IMR-90 (cell line): ENCODE measurements around the gene MTCH2. TPM values are rescaled to one million over a fixed set of nuclear protein-coding genes. Genes with fewer than 3 reads are reported as not detected.

ENCODE experiments used
- ATAC-seq: fragments of 200-7000 bp; cut with Tn5 transposase; 2 replicates; pipeline ENCODE4 v1.9.1; 2020; ENCODE audit warnings: low read depth, mild to moderate bottlenecking, moderate library complexity
- BruUV-seq: library from RNA; stranded (reverse); fragments of 400-500 nt; replicated peaks from 2 replicates; lab custom pipeline; 2021; lab: Mats Ljungman, UMichigan
- CTCF ChIA-PET: fragments of 300-600 bp; formaldehyde crosslinking; extraction: SDS; loops from one replicate; lab custom pipeline; 2021; ENCODE audit warnings: antibody characterized with exemption; lab: Yijun Ruan, JAX
- POLR2A ChIA-PET: fragments of 300-600 bp; sonication (Branson Sonifier 250); formaldehyde crosslinking; loops from one replicate; lab custom pipeline; 2022; ENCODE audit warnings: antibody characterized with exemption; ENCODE audit not compliant: unreplicated experiment; lab: Charles Lee
- DNase-seq: peaks from one replicate; pipeline ENCODE4 v3.0.0; 2013
- H2AFZ ChIP-seq: replicated peaks from 2 replicates; pipeline ENCODE3; 2013; ENCODE audit warnings: low read length, mild to moderate bottlenecking; ENCODE audit not compliant: poor library complexity
- H2AK5ac ChIP-seq: 2 replicates; pipeline ENCODE4 v1.6.1; 2013; ENCODE audit warnings: low read depth, low read length, inconsistent platforms
- H2AK9ac ChIP-seq: replicated peaks from 2 replicates; pipeline ENCODE3; 2013; ENCODE audit warnings: mild to moderate bottlenecking, low read depth, low read length, moderate library complexity; ENCODE audit not compliant: poor library complexity
- H2BK120ac ChIP-seq: 2 replicates; pipeline ENCODE4 v1.6.1; 2013; ENCODE audit warnings: low read depth, low read length, inconsistent platforms
- H2BK15ac ChIP-seq: 3 replicates; pipeline ENCODE4 v1.6.1; 2013; ENCODE audit warnings: low read depth, low read length, inconsistent platforms
- H2BK20ac ChIP-seq: 2 replicates; pipeline ENCODE4 v1.6.1; 2013; ENCODE audit warnings: low read depth, mild to moderate bottlenecking, inconsistent platforms, low read length, moderate library complexity
- H2BK5ac ChIP-seq: 2 replicates; pipeline ENCODE4 v1.6.1; 2013; ENCODE audit warnings: mild to moderate bottlenecking, low read depth, low read length, inconsistent platforms; ENCODE audit not compliant: poor library complexity, severe bottlenecking
- H3K14ac ChIP-seq: replicated peaks from 2 replicates; pipeline ENCODE4 v1.6.1; 2013; ENCODE audit warnings: low read depth, low read length, inconsistent platforms
- H3K18ac ChIP-seq: 2 replicates; pipeline ENCODE4 v1.6.1; 2013; ENCODE audit warnings: low read depth, low read length, control low read depth
- H3K23ac ChIP-seq: 2 replicates; pipeline ENCODE4 v1.6.1; 2013; ENCODE audit warnings: low read depth, low read length, inconsistent platforms
- H3K27ac ChIP-seq: 2 replicates; pipeline ENCODE4 v1.5.1; 2013; ENCODE audit warnings: mild to moderate bottlenecking, control low read depth, low read length; ENCODE audit not compliant: insufficient read depth
- H3K27me3 ChIP-seq: 2 replicates; pipeline ENCODE4 v1.6.1; 2013; ENCODE audit warnings: low read length; ENCODE audit not compliant: control insufficient read depth, insufficient read depth
- H3K36me3 ChIP-seq: 2 replicates; pipeline ENCODE4 v1.6.1; 2013; ENCODE audit warnings: low read length, mixed read lengths; ENCODE audit not compliant: control insufficient read depth, insufficient read depth
- H3K4ac ChIP-seq: 2 replicates; pipeline ENCODE4 v1.6.1; 2013; ENCODE audit warnings: low read depth, low read length, inconsistent platforms
- H3K4me1 ChIP-seq: 2 replicates; pipeline ENCODE4 v1.6.1; 2013; ENCODE audit warnings: low read length, mixed read lengths; ENCODE audit not compliant: control insufficient read depth, insufficient read depth
- H3K4me2 ChIP-seq: 2 replicates; pipeline ENCODE4 v1.6.1; 2013; ENCODE audit warnings: low read depth, mild to moderate bottlenecking, control low read depth, low read length, moderate library complexity
- H3K4me3 ChIP-seq: 2 replicates; pipeline ENCODE4 v1.5.1; 2013; ENCODE audit warnings: low read depth, mild to moderate bottlenecking, control low read depth, low read length, moderate library complexity; ENCODE audit not compliant: insufficient read depth
- H3K56ac ChIP-seq: 2 replicates; pipeline ENCODE4 v1.6.1; 2013; ENCODE audit warnings: low read length, inconsistent platforms; ENCODE audit not compliant: insufficient read depth; ENCODE audit errors: extremely low read depth
- H3K79me1 ChIP-seq, 2 experiments: 2 replicates each; pipeline ENCODE4 v1.6.1; 2013; ENCODE audit warnings: low read length in 2 of 2, inconsistent platforms in 1 of 2, low read depth in 1 of 2
- H3K9ac ChIP-seq: 2 replicates; pipeline ENCODE4 v1.6.1; 2013; ENCODE audit warnings: low read depth, low read length, control low read depth
- H3K9me1 ChIP-seq: 2 replicates; pipeline ENCODE4 v1.6.1; 2013; ENCODE audit warnings: low read length, inconsistent platforms; ENCODE audit not compliant: insufficient read depth
- H3K9me3 ChIP-seq: 2 replicates; pipeline ENCODE4 v1.6.1; 2013; ENCODE audit warnings: low read length; ENCODE audit not compliant: control insufficient read depth, insufficient read depth
- H4K20me1 ChIP-seq: 2 replicates; pipeline ENCODE4 v1.6.1; 2013; ENCODE audit warnings: low read length, inconsistent platforms; ENCODE audit not compliant: insufficient read depth
- H4K5ac ChIP-seq: 2 replicates; pipeline ENCODE4 v1.6.1; 2013; ENCODE audit warnings: mild to moderate bottlenecking, low read depth, low read length, control low read depth
- H4K8ac ChIP-seq, 2 experiments: 2 replicates each; pipeline ENCODE4 v1.6.1; 2013; ENCODE audit warnings: low read depth in 2 of 2, low read length in 2 of 2, control low read depth in 1 of 2, inconsistent platforms in 1 of 2
- H4K91ac ChIP-seq: 2 replicates; pipeline ENCODE4 v1.6.1; 2013; ENCODE audit warnings: low read depth, low read length, inconsistent platforms; ENCODE audit not compliant: insufficient read depth
- BHLHE40 ChIP-seq: fragments of 150-350 bp; IDR thresholded peaks from 2 replicates; pipeline ENCODE4 v1.6.1; 2016; ENCODE audit warnings: mild to moderate bottlenecking, low read depth, low read length
- CEBPB ChIP-seq: IDR thresholded peaks from 2 replicates; pipeline ENCODE4 v1.6.1; 2012; ENCODE audit warnings: low read depth, low read length, improper control_type of control experiment
- CHD1 ChIP-seq: IDR thresholded peaks from 2 replicates; pipeline ENCODE4 v1.6.1; 2012; ENCODE audit warnings: low read depth, low read length, improper control_type of control experiment
- CTCF ChIP-seq: conservative IDR thresholded peaks from 2 replicates; pipeline ENCODE4 v1.5.1; 2012; ENCODE audit warnings: mild to moderate bottlenecking, low read depth, low read length, improper control_type of control experiment
- ELK1 ChIP-seq: fragments of 150-350 bp; IDR thresholded peaks from 2 replicates; pipeline ENCODE4 v1.6.1; 2016; ENCODE audit warnings: low read depth, mild to moderate bottlenecking, low read length, moderate library complexity, borderline replicate concordance
- FOS ChIP-seq: fragments of 150-350 bp; IDR thresholded peaks from 2 replicates; pipeline ENCODE4 v1.6.1; 2016; ENCODE audit warnings: low read depth, low read length
- MAFK ChIP-seq: IDR thresholded peaks from 2 replicates; pipeline ENCODE4 v1.6.1; 2012; ENCODE audit warnings: low read depth, low read length, improper control_type of control experiment
- MAZ ChIP-seq: IDR thresholded peaks from 2 replicates; pipeline ENCODE4 v1.6.1; 2012; ENCODE audit warnings: low read depth, mild to moderate bottlenecking, low read length, improper control_type of control experiment, moderate library complexity, borderline replicate concordance
- MXI1 ChIP-seq: IDR thresholded peaks from 2 replicates; pipeline ENCODE4 v1.6.1; 2012; ENCODE audit warnings: low read depth, mild to moderate bottlenecking, low read length, moderate library complexity, borderline replicate concordance
- NFE2L2 ChIP-seq: fragments of 150-350 bp; IDR thresholded peaks from 2 replicates; pipeline ENCODE4 v1.6.1; 2016; ENCODE audit warnings: low read depth, mild to moderate bottlenecking, low read length
- POLR2A ChIP-seq: IDR thresholded peaks from 2 replicates; pipeline ENCODE4 v1.6.1; 2012; ENCODE audit warnings: mild to moderate bottlenecking, low read depth, low read length
- RAD21 ChIP-seq: IDR thresholded peaks from 2 replicates; pipeline ENCODE4 v1.6.1; 2012; ENCODE audit warnings: low read length, improper control_type of control experiment
- RCOR1 ChIP-seq: IDR thresholded peaks from 2 replicates; pipeline ENCODE4 v1.6.1; 2012; ENCODE audit warnings: mild to moderate bottlenecking, low read length, improper control_type of control experiment; ENCODE audit not compliant: insufficient replicate concordance
- RFX5 ChIP-seq: IDR thresholded peaks from 2 replicates; pipeline ENCODE4 v1.8.0; 2012; ENCODE audit warnings: low read depth, mild to moderate bottlenecking, low read length, moderate library complexity
- SMC3 ChIP-seq: fragments of 150-350 bp; IDR thresholded peaks from 2 replicates; pipeline ENCODE4 v1.6.1; 2016; ENCODE audit warnings: low read depth, mild to moderate bottlenecking, antibody characterized with exemption, low read length, moderate library complexity
- USF2 ChIP-seq: fragments of 150-350 bp; IDR thresholded peaks from 2 replicates; pipeline ENCODE4 v1.6.1; 2017; ENCODE audit warnings: mild to moderate bottlenecking, antibody characterized with exemption, low read length, low read depth
- WGBS, 2 experiments: methylation state at CpG; one replicate each; pipeline versions ENCODE4 v1.1.5 to v1.1.7; 2013; ENCODE audit warnings: missing lambda C conversion rate in 2 of 2; ENCODE audit not compliant: insufficient read length in 1 of 2; ENCODE audit errors: extremely low coverage in 2 of 2; 5-methylcytosine and 5-hydroxymethylcytosine counted together
- dilution Hi-C: fragments of 300-500 bp; cut with HindIII; formaldehyde crosslinking; loops from one replicate; pipeline ENCODE4 v1.14.3; 2018; ENCODE audit warnings: low sequenced_read_pairs; ENCODE audit not compliant: unreplicated experiment
- in situ Hi-C: fragments of 300-500 bp; cut with MboI; formaldehyde crosslinking; loops from 3 replicates; pipeline ENCODE4 v1.14.3; 2019; ENCODE audit warnings: low sequenced_read_pairs, inconsistent platforms, mixed read lengths
- intact Hi-C: fragments of 100-400 bp; cut with micrococcal nuclease; formaldehyde crosslinking; loops from 2 replicates; pipeline ENCODE4 v1.10.0; 2022
- polyA plus RNA-seq, 3 experiments: library from polyadenylated mRNA; depleted of rRNA; stranded (reverse); fragments of >200 nt; gene quantifications; 2 replicates each; pipeline ENCODE4 v1.2.3, GENCODE V29; 2012; ENCODE audit warnings: low replicate concordance in 1 of 3
- total RNA-seq: library from RNA; depleted of rRNA; stranded (reverse); fragments of >200 nt; gene quantifications from 2 replicates; pipeline ENCODE4 v1.2.3, GENCODE V29; 2012

Gene MTCH2
- total and polyA plus RNA-seq, 2 of the 4 experiments (the other 2 are of a cell fraction) = 103 to 163 TPM

- intact Hi-C loops = no loop called here
- Histone ChIP-seq H4K5ac (no peak overlapping the region), H3K14ac (no peak overlapping the region), H3K9me3 (peaks cover 3% of the 10 kb centered on the region), H3K27me3 (peaks cover 57% of the 10 kb centered on the region), H2AFZ (no peak overlapping the region), H3K4me2 (no peak overlapping the region), H3K4me1 (no peaks in the 10 kb centered on the region), H2BK120ac (no peak overlapping the region), H3K79me1 (no peaks in the 10 kb centered on the region), H3K9ac (no peak overlapping the region), H4K20me1 (no peaks in the 10 kb centered on the region), H2BK5ac (no peak overlapping the region), H4K91ac (no peak overlapping the region), H3K18ac (no peak overlapping the region), H2AK5ac (no peak overlapping the region), H3K56ac (no peak overlapping the region), H3K4me3 (no peak overlapping the region), H4K8ac (no peak overlapping the region), H3K9me1 (no peaks in the 10 kb centered on the region), H3K36me3 (no peaks in the 10 kb centered on the region), H3K4ac (no peak overlapping the region), H3K23ac (no peak overlapping the region), H3K27ac (no peak overlapping the region), H2BK15ac (no peak overlapping the region), H2BK20ac (no peak overlapping the region), H2AK9ac (no peak overlapping the region)
- ATAC-seq (no peak), DNase-seq (no peak)
- TF ChIP-seq CHD1 = no peak
- no peak for TF ChIP-seq NFE2L2
- no peak for TF ChIP-seq USF2
- no peak for TF ChIP-seq BHLHE40
- TF ChIP-seq MAFK = no peak
- TF ChIP-seq MXI1 = no peak
- no peak for TF ChIP-seq POLR2A
- TF ChIP-seq MAZ = no peak
- TF ChIP-seq RFX5 = no peak
- TF ChIP-seq SMC3 = no peak
- TF ChIP-seq CEBPB = no peak
- TF ChIP-seq CTCF = no peak
- no peak for TF ChIP-seq RCOR1
- no peak for TF ChIP-seq FOS
- TF ChIP-seq RAD21 = no peak
- no peak for TF ChIP-seq ELK1
- ChIA-PET CTCF (no interaction called here), POLR2A (no interaction called here)
- WGBS, 2 experiments = no CpG with 5 or more reads among the region's 7 CpGs
- dilution Hi-C loops = no loop called here
- no TSS peak for BruUV-seq
- in situ Hi-C loops = no loop called here
These were observed 50.6 kb downstream of the MTCH2 start for GRCh38 chr11:47591764-47592163.
